Activated CD8-positive, alpha-beta T cell treated with anti-CD3 and anti-CD28 coated beads for 36 hours (primary cell): ENCODE results near the gene BRF1. TPM values are rescaled to one million over a fixed set of nuclear protein-coding genes. Genes with fewer than 3 reads are reported as not detected.

Experiments used
- ATAC-seq: fragments of 200-7000 bp; cut with Tn5 transposase; one replicate; pipeline ENCODE4 v1.10.0; 2021; ENCODE audit warnings: mild to moderate bottlenecking, moderate library complexity
- CTCF ChIA-PET: fragments of 350-600 bp; sonication (Branson Sonifier 250); formaldehyde crosslinking; loops from one replicate; lab custom pipeline; 2021; ENCODE audit warnings: antibody characterized with exemption; lab: Charles Lee
- POLR2A ChIA-PET: fragments of 350-600 bp; sonication (Branson Sonifier 250); formaldehyde crosslinking; loops from one replicate; lab custom pipeline; 2021; ENCODE audit warnings: antibody characterized with exemption; lab: Charles Lee
- DNase-seq: peaks from one replicate; pipeline ENCODE4 v3.0.0-alpha.2; 2020
- H3K27ac Mint-ChIP-seq: one replicate; pipeline ENCODE4 v1.8.0; 2021; ENCODE audit warnings: mild to moderate bottlenecking, mixed read lengths
- H3K27me3 Mint-ChIP-seq: one replicate; pipeline ENCODE4 v1.8.0; 2021; ENCODE audit warnings: mixed read lengths
- H3K36me3 Mint-ChIP-seq: one replicate; pipeline ENCODE4 v1.8.0; 2021; ENCODE audit warnings: low read depth, mixed read lengths
- H3K4me1 Mint-ChIP-seq: one replicate; pipeline ENCODE4 v1.8.0; 2021; ENCODE audit warnings: low read depth, mixed read lengths
- H3K4me3 Mint-ChIP-seq: one replicate; pipeline ENCODE4 v1.8.0; 2021; ENCODE audit warnings: mild to moderate bottlenecking, moderate library complexity, mixed read lengths
- H3K9me3 Mint-ChIP-seq: one replicate; pipeline ENCODE4 v1.8.0; 2021; ENCODE audit warnings: mixed read lengths
- CTCF ChIP-seq: fragments of 200-600 bp; IDR thresholded peaks from one replicate; pipeline ENCODE4 v1.8.0; 2022; ENCODE audit warnings: antibody characterized with exemption, mild to moderate bottlenecking
- intact Hi-C: fragments of 100-400 bp; cut with micrococcal nuclease; formaldehyde crosslinking; loops from one replicate; pipeline ENCODE4 v1.10.0; 2022
- total RNA-seq, 2 experiments: library from RNA; stranded (reverse); gene quantifications; one replicate each; pipeline ENCODE4 v1.2.3, GENCODE V29; 2021

The BRF1 gene
- total RNA-seq, 2 experiments from 2014 or later, result 25.3 to 26.6 TPM

- peaks cover 28% of the 10 kb centered on the region for H3K4me1 Mint-ChIP-seq
- no peak overlapping the region for H3K4me3 Mint-ChIP-seq
- peaks cover 26% of the 10 kb centered on the region for H3K27me3 Mint-ChIP-seq
- ATAC-seq, result peak; percentile 6
- peak; percentile 59 for DNase-seq
- TF ChIP-seq CTCF, result no peak
- ChIA-PET POLR2A (interaction anchor here (2.2 kb wide), 1 partner anchor 14 kb away, joined by 7 read pairs; no protein-coding TSS in a partner anchor), CTCF (interaction anchor here (0.9 to 2.6 kb wide), 4 partner anchors 11 to 156 kb away, joined by 3 to 10 read pairs (median 4); no protein-coding TSS in a partner anchor)
- H3K27ac Mint-ChIP-seq, result no peak overlapping the region
- H3K36me3 Mint-ChIP-seq, result no peaks in the 10 kb centered on the region
- intact Hi-C loops, result no loop called here
- H3K9me3 Mint-ChIP-seq, result no peaks in the 10 kb centered on the region
These were observed 105.1 kb downstream of the BRF1 start for GRCh38 chr14:105195522-105196264.

- Mint-ChIP-seq H3K9me3 (no peaks in the 10 kb centered on the region), H3K27me3 (peaks cover 22% of the 10 kb centered on the region), H3K4me3 (no peak overlapping the region), H3K36me3 (no peaks in the 10 kb centered on the region), H3K27ac (no peak overlapping the region), H3K4me1 (peaks cover 28% of the 10 kb centered on the region)
- ATAC-seq (no peak), DNase-seq (no peak)
- intact Hi-C loops, result no loop called here
- ChIA-PET CTCF (interaction anchor here (0.9 to 2.6 kb wide), 4 partner anchors 11 to 156 kb away, joined by 3 to 10 read pairs (median 4); no protein-coding TSS in a partner anchor), POLR2A (interaction anchor here (2.2 kb wide), 1 partner anchor 13 kb away, joined by 7 read pairs; no protein-coding TSS in a partner anchor)
- TF ChIP-seq CTCF, result no peak
These were observed 105.8 kb downstream of the BRF1 start for GRCh38 chr14:105195051-105195450.

GRCh38 chr14:105193916-105194782 is 106.7 kb downstream of the BRF1 start:
- intact Hi-C loops, result no loop called here
- ChIA-PET CTCF (interaction anchor here (0.9 to 2.6 kb wide), 6 partner anchors 10 to 157 kb away, joined by 3 to 10 read pairs (median 4); no protein-coding TSS in a partner anchor), POLR2A (interaction anchor here (0.9 to 2.2 kb wide), 2 partner anchors 9 to 12 kb away, joined by 3 to 7 read pairs; no protein-coding TSS in a partner anchor)
- Mint-ChIP-seq H3K27ac (no peak overlapping the region), H3K4me1 (peaks cover 28% of the 10 kb centered on the region), H3K4me3 (no peak overlapping the region), H3K27me3 (peaks cover 18% of the 10 kb centered on the region), H3K36me3 (no peaks in the 10 kb centered on the region), H3K9me3 (no peaks in the 10 kb centered on the region)
- TF ChIP-seq CTCF, result no peak
- peak; percentile 83 for DNase-seq
- ATAC-seq, result peak; percentile 63

DNA sequence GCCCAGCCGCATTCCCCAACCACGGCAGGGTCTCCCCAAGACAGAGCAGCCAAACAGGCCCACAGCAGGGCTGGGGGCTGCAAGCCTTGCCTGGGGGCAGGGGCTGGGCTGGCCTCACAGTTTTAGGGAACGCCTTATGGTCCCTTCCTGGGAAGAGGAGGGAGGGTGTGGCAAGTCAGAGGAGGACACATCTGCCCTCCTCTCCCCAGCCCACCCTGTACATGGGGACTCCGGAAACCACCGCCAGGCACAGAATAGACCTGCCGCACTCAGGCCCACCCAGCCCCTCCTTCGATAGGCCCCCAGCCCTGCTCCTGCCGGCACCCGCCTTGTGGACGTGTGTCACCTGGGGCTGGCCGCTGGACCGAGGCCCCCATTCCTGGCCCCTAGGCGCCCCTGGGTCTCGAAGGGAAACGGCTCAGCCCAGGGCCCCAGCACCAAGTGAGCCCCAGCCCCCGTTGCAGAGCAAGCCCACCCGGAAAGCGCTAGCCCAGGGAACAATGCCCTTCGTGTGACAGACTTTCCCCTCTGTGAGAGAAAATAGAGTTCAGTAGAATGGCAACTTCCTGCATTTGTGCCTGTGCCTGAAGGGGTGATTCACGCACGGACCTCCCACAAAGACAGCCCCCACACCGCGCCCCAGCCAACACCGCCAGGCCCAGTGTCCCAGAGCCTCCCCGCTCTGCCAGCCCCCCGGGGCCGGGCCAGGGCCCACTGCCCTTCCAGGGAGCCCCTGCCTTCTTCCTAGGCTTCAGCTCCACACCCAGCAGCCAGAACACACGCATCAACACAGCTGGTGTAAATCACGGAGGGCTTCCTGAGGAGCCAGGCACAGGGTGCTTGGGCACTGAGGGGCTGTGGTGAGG is 107.7 kb downstream of the BRF1 start:
- peaks cover 28% of the 10 kb centered on the region for H3K4me1 Mint-ChIP-seq
- TF ChIP-seq CTCF, result no peak
- CTCF ChIA-PET, result interaction anchor here (0.9 to 2.6 kb wide), 3 partner anchors 11 to 158 kb away, joined by 3 to 10 read pairs (median 7); no protein-coding TSS in a partner anchor
- H3K27ac Mint-ChIP-seq, result peak overlapping the region; percentile 61
- POLR2A ChIA-PET, result interaction anchor here (0.7 to 0.9 kb wide), 2 partner anchors 8 to 10 kb away, joined by 3 read pairs; no protein-coding TSS in a partner anchor
- DNase-seq (peak; percentile 66), ATAC-seq (peak; percentile 65)
- intact Hi-C loops, result no loop called here
- peaks cover 3% of the 10 kb centered on the region for H3K9me3 Mint-ChIP-seq
- H3K4me3 Mint-ChIP-seq, result peak overlapping the region; percentile 7
- H3K36me3 Mint-ChIP-seq, result no peaks in the 10 kb centered on the region
- H3K27me3 Mint-ChIP-seq, result peaks cover 14% of the 10 kb centered on the region
